H1 (cell line): Measurements from ENCODE around the gene PRRT4. TPM values are rescaled to one million over a fixed set of nuclear protein-coding genes. Genes with fewer than 3 reads are reported as not detected.

Experiments
- CTCF ChIA-PET: fragments of 300-600 bp; sonication (Branson Sonifier 250); formaldehyde crosslinking; loops from one replicate; lab custom pipeline; 2021; ENCODE audit not compliant: partially characterized antibody; lab: Charles Lee
- POLR2A ChIA-PET: fragments of 300-600 bp; sonication (Branson Sonifier 250); formaldehyde crosslinking; loops from one replicate; lab custom pipeline; 2021; ENCODE audit warnings: inconsistent platforms; ENCODE audit not compliant: partially characterized antibody; lab: Charles Lee
- DNase-seq, 2 experiments: peaks; one replicate each; pipeline versions ENCODE4 v3.0.0 to v3.0.0-alpha.2; 2010 to 2022; ENCODE audit warnings: low spot score in 2 of 2, low read depth in 1 of 2, mixed read lengths in 1 of 2
- FAIRE-seq: peaks from 2 replicates; lab custom pipeline; 2011; peaks lifted over from hg19 to GRCh38; lab: Jason Lieb, UNC
- H2AFZ ChIP-seq: 2 replicates; pipeline ENCODE4 v1.8.1; 2012; ENCODE audit warnings: low read length, inconsistent platforms
- H2AK5ac ChIP-seq: 2 replicates; pipeline ENCODE4 v1.6.1; 2013; ENCODE audit warnings: low read depth, low read length
- H2BK120ac ChIP-seq: replicated peaks from 2 replicates; pipeline ENCODE3; 2013; ENCODE audit warnings: low read depth, low read length, inconsistent platforms
- H2BK12ac ChIP-seq: 2 replicates; pipeline ENCODE4 v1.6.1; 2013; ENCODE audit warnings: low read depth, low read length
- H2BK15ac ChIP-seq: 2 replicates; pipeline ENCODE4 v1.6.1; 2013; ENCODE audit warnings: low read length
- H2BK20ac ChIP-seq: 2 replicates; pipeline ENCODE4 v1.6.1; 2013; ENCODE audit warnings: low read length
- H2BK5ac ChIP-seq: 2 replicates; pipeline ENCODE4 v1.6.1; 2013; ENCODE audit warnings: low read depth, low read length
- H3K14ac ChIP-seq: 2 replicates; pipeline ENCODE4 v1.6.1; 2013; ENCODE audit warnings: inconsistent platforms; ENCODE audit not compliant: insufficient read length
- H3K18ac ChIP-seq: 2 replicates; pipeline ENCODE4 v1.6.1; 2013; ENCODE audit warnings: low read length; ENCODE audit errors: extremely low read depth
- H3K23ac ChIP-seq: 2 replicates; pipeline ENCODE4 v1.6.1; 2013; ENCODE audit warnings: inconsistent platforms; ENCODE audit not compliant: insufficient read length
- H3K23me2 ChIP-seq: 2 replicates; pipeline ENCODE4 v1.6.1; 2013; ENCODE audit warnings: low read depth, low read length
- H3K27ac ChIP-seq: 2 replicates; pipeline ENCODE4 v1.6.1; 2011; ENCODE audit warnings: low read depth, low read length, inconsistent platforms
- H3K27me3 ChIP-seq, 4 experiments: replicated peaks in 1 of 4; 1 replicate in 1 of 4; 2 replicates in 3 of 4; pipeline versions ENCODE4 v1.6.1 to v1.8.1; 2011 to 2013; ENCODE audit warnings: low read length in 3 of 4, mild to moderate bottlenecking in 3 of 4, inconsistent platforms in 2 of 4, mixed read lengths in 2 of 4, moderate library complexity in 1 of 4; ENCODE audit not compliant: control insufficient read depth in 3 of 4, insufficient read depth in 3 of 4; ENCODE audit errors: extremely low read depth in 1 of 4
- H3K36me3 ChIP-seq, 4 experiments: 2 replicates each; pipeline versions ENCODE4 v1.6.1 to v1.8.1; 2011 to 2013; ENCODE audit warnings: mild to moderate bottlenecking in 4 of 4, low read length in 3 of 4, moderate library complexity in 2 of 4, control low read depth in 1 of 4, inconsistent platforms in 1 of 4; ENCODE audit not compliant: insufficient read depth in 4 of 4, control insufficient read depth in 2 of 4
- H3K4ac ChIP-seq: replicated peaks from 2 replicates; pipeline ENCODE3; 2013; ENCODE audit warnings: low read length, low read depth, mixed read lengths, inconsistent platforms; ENCODE audit not compliant: insufficient read length
- H3K4me1 ChIP-seq, 4 experiments: replicated peaks in 1 of 4; 1 replicate in 1 of 4; 2 replicates in 3 of 4; pipeline versions ENCODE4 v1.6.1 to v1.8.1; 2011 to 2013; ENCODE audit warnings: low read length in 3 of 4, inconsistent platforms in 2 of 4, mixed read lengths in 1 of 4; ENCODE audit not compliant: insufficient read depth in 4 of 4, control insufficient read depth in 3 of 4
- H3K4me2 ChIP-seq, 2 experiments: 2 replicates each; pipeline versions ENCODE4 v1.6.1 to v1.8.1; 2011 to 2013; ENCODE audit warnings: low read depth in 2 of 2, low read length in 2 of 2, control low read depth in 1 of 2, inconsistent platforms in 1 of 2, mild to moderate bottlenecking in 1 of 2; ENCODE audit not compliant: insufficient read depth in 1 of 2
- H3K4me3 ChIP-seq, 4 experiments: fragments of 200-600, 300-600 bp in 1 of 4; sonication (generic), shearing (Covaris generic), sonication (Bioruptor Twin) in 1 of 4; 2 replicates each; pipeline versions ENCODE4 v1.5.1 to v1.8.1; 2011 to 2016; ENCODE audit warnings: low read length in 4 of 4, low read depth in 3 of 4, control low read depth in 2 of 4, inconsistent platforms in 2 of 4, mild to moderate bottlenecking in 2 of 4, mixed read lengths in 1 of 4, moderate library complexity in 1 of 4; ENCODE audit not compliant: insufficient read depth in 2 of 4; ENCODE audit errors: extremely low read depth in 1 of 4
- H3K56ac ChIP-seq: replicated peaks from 2 replicates; pipeline ENCODE3; 2013; ENCODE audit warnings: low read depth, mild to moderate bottlenecking, mixed read lengths, low read length, inconsistent platforms; ENCODE audit not compliant: insufficient read length
- H3K79me1 ChIP-seq: 2 replicates; pipeline ENCODE4 v1.6.1; 2013; ENCODE audit warnings: low read depth, low read length, control low read depth
- H3K79me2 ChIP-seq, 2 experiments: 2 replicates each; pipeline versions ENCODE4 v1.6.1 to v1.8.1; 2012 to 2013; ENCODE audit warnings: low read length in 2 of 2, mild to moderate bottlenecking in 2 of 2, inconsistent platforms in 1 of 2; ENCODE audit not compliant: insufficient read depth in 2 of 2, control insufficient read depth in 1 of 2
- H3K9ac ChIP-seq, 4 experiments: replicated peaks in 1 of 4; 1 replicate in 1 of 4; 2 replicates in 3 of 4; pipeline versions ENCODE4 v1.6.1 to v1.8.1; 2011 to 2013; ENCODE audit warnings: low read depth in 3 of 4, low read length in 3 of 4, control low read depth in 2 of 4, mild to moderate bottlenecking in 2 of 4, moderate library complexity in 2 of 4, inconsistent platforms in 1 of 4; ENCODE audit errors: extremely low read depth in 1 of 4
- H3K9me3 ChIP-seq, 2 experiments: 2 replicates each; pipeline versions ENCODE4 v1.6.1 to v1.8.1; 2012 to 2013; ENCODE audit warnings: mild to moderate bottlenecking in 2 of 2, moderate library complexity in 2 of 2, control low read depth in 1 of 2, inconsistent platforms in 1 of 2, low read depth in 1 of 2, low read length in 1 of 2, mixed read lengths in 1 of 2; ENCODE audit not compliant: insufficient read depth in 2 of 2
- H4K20me1 ChIP-seq, 2 experiments: replicated peaks in 1 of 2; 2 replicates each; pipeline versions ENCODE3 to v1.8.1; 2011 to 2013; ENCODE audit warnings: inconsistent platforms in 2 of 2, low read length in 2 of 2, mild to moderate bottlenecking in 1 of 2; ENCODE audit not compliant: insufficient read depth in 2 of 2, control insufficient read depth in 1 of 2
- H4K5ac ChIP-seq: 2 replicates; pipeline ENCODE4 v1.6.1; 2013; ENCODE audit warnings: low read length, low read depth, mixed read lengths, inconsistent platforms; ENCODE audit not compliant: insufficient read length
- H4K8ac ChIP-seq: 2 replicates; pipeline ENCODE4 v1.8.0; 2013; ENCODE audit warnings: mild to moderate bottlenecking, moderate library complexity, low read length, inconsistent platforms; ENCODE audit not compliant: insufficient read depth; ENCODE audit errors: extremely low read depth
- H4K91ac ChIP-seq: replicated peaks from 2 replicates; pipeline ENCODE3; 2013; ENCODE audit warnings: low read length, mixed read lengths, inconsistent platforms; ENCODE audit not compliant: insufficient read length
- BRCA1 ChIP-seq: IDR thresholded peaks from 2 replicates; pipeline ENCODE4 v1.6.1; 2012; ENCODE audit warnings: low read depth, low read length, improper control_type of control experiment
- CBX8 ChIP-seq: fragments of 300-800, 300-1000 bp; sonication (generic); IDR thresholded peaks from 2 replicates; pipeline ENCODE4 v1.7.1; 2016; ENCODE audit warnings: low read depth, low read length, borderline replicate concordance
- CTCF ChIP-seq, 3 experiments: IDR thresholded peaks; 1 replicate in 2 of 3; 2 replicates in 1 of 3; pipeline versions ENCODE4 v1.5.1 to v1.6.1; 2011; ENCODE audit warnings: low read length in 3 of 3, mild to moderate bottlenecking in 3 of 3, inconsistent platforms in 2 of 3, low read depth in 1 of 3, moderate library complexity in 1 of 3; ENCODE audit not compliant: insufficient read depth in 1 of 3; ENCODE audit errors: control extremely low read depth in 1 of 3
- GTF2F1 ChIP-seq: IDR thresholded peaks from 2 replicates; pipeline ENCODE4 v1.6.1; 2012; ENCODE audit warnings: low read depth, low read length, improper control_type of control experiment, borderline replicate concordance
- KDM1A ChIP-seq: fragments of 200-600, 300-600 bp; sonication (generic); IDR thresholded peaks from 2 replicates; pipeline ENCODE4 v1.7.1; 2016; ENCODE audit warnings: mild to moderate bottlenecking, low read length, borderline replicate concordance
- RAD21 ChIP-seq, 2 experiments: IDR thresholded peaks in 1 of 2; conservative IDR thresholded peaks in 1 of 2; 2 replicates each; pipeline ENCODE4 v1.6.1; 2011; ENCODE audit warnings: low read depth in 2 of 2, low read length in 2 of 2, improper control_type of control experiment in 1 of 2, inconsistent platforms in 1 of 2, mild to moderate bottlenecking in 1 of 2, moderate library complexity in 1 of 2
- RNF2 ChIP-seq: fragments of 200-900, 300-1000 bp; sonication (generic); IDR thresholded peaks from 2 replicates; pipeline ENCODE4 v1.7.1; 2016; ENCODE audit warnings: borderline replicate concordance, low read depth, mild to moderate bottlenecking, antibody characterized with exemption, low read length; ENCODE audit not compliant: poor library complexity, severe bottlenecking; ENCODE audit errors: missing control alignments
- WGBS, 2 experiments: shearing (Covaris generic) in 1 of 2; methylation state at CpG; one replicate each; pipeline versions ENCODE4 v1.1.6 to v1.1.7; 2013 to 2015; ENCODE audit warnings: low lambda C conversion rate in 2 of 2, mixed read lengths in 2 of 2, inconsistent platforms in 1 of 2, low coverage in 1 of 2, missing lambda C conversion rate in 1 of 2; ENCODE audit not compliant: insufficient replicate concordance in 2 of 2, insufficient coverage in 1 of 2, insufficient read length in 1 of 2; ENCODE audit errors: extremely low coverage in 1 of 2, missing lambda C conversion rate in 1 of 2; 5-methylcytosine and 5-hydroxymethylcytosine counted together
- polyA plus RNA-seq, 7 experiments: library from polyadenylated mRNA; depleted of rRNA in 3 of 7; stranded (reverse) in 5 of 7; unstranded in 2 of 7; fragments of >200 nt in 5 of 7; fragments of 200-250 nt in 2 of 7; gene quantifications; 1 replicate in 5 of 7; 2 replicates in 1 of 7; 4 replicates in 1 of 7; pipeline versions ENCODE4 v1.2.1 to v1.2.3, GENCODE V29; 2011 to 2013; ENCODE audit warnings: missing spikeins in 2 of 7, mixed read lengths in 2 of 7
- total RNA-seq: library from RNA; stranded (reverse); fragmentation: NEBNext Ultra II Directional; extraction: Animal tissue kit (Norgen Biotek cat#: 25700); gene quantifications from 2 replicates; pipeline ENCODE4 v1.2.1, GENCODE V29; 2021

PRRT4 gene
- total and polyA plus RNA-seq, 2 of the 8 experiments (the other 6 are each of a cell fraction or from before 2014, with no cell fraction given) = 0.34 to 1.0 TPM

- Histone ChIP-seq H2AFZ (no peak overlapping the region), H3K36me3 (no peaks in the 10 kb centered on the region), H2BK5ac (no peak overlapping the region), H2BK15ac (no peak overlapping the region; the same call in 1 of the 2 replicates), H2AK5ac (no peak overlapping the region), H4K8ac (peak overlapping the region; percentile 48; the same call in 1 of the 2 replicates), H3K23ac (no peak overlapping the region), H2BK20ac (no peak overlapping the region), H3K23me2 (no peaks in the 10 kb centered on the region), H3K4me1 (peaks cover 0 to 12% (median 8%) of the 10 kb centered on the region in 4 experiments; a peak in 5 of 7 replicates), H3K79me2 (no peaks in the 10 kb centered on the region), H3K4ac (no peak overlapping the region), H3K79me1 (no peaks in the 10 kb centered on the region), H3K27ac (no peak overlapping the region), H4K91ac (no peak overlapping the region), H3K4me3 (no peak overlapping the region), H2BK120ac (no peak overlapping the region), H3K9me3 (no peaks in the 10 kb centered on the region), H3K14ac (no peak overlapping the region), H4K5ac (no peak overlapping the region), H4K20me1 (no peaks in the 10 kb centered on the region), H3K56ac (no peak overlapping the region), H3K9ac (no peak overlapping the region), H2BK12ac (no peak overlapping the region), H3K18ac (no peak overlapping the region), H3K4me2 (no peak overlapping the region), H3K27me3 (peaks cover 0 to 3% (median 0%) of the 10 kb centered on the region in 4 experiments; a peak in 1 of 7 replicates)
- peak in 1 of 2 experiments; percentile 96 for DNase-seq
- WGBS, 2 experiments = 58% methylated on average over 17 of the region's 19 CpGs; no CpG with 5 or more reads in 1 of the 2 experiments
- POLR2A ChIA-PET = interaction anchor here (0.7 to 1.4 kb wide), 4 partner anchors 8 to 30 kb away, joined by 3 to 4 read pairs (median 3); no protein-coding TSS in a partner anchor
- no peak for FAIRE-seq
- CTCF ChIA-PET = interaction anchor here (0.6 to 18.9 kb wide), 26 partner anchors 11 to 725 kb away, joined by 3 to 345 read pairs (median 4); partner anchors contain the start of genes IMPDH1, PRRT4 and RBM28
- peak; percentile 37 to 42; a peak in 3 of 4 replicates for TF ChIP-seq RAD21 (IDR thresholded peaks at IDR 0.05 in 1 of 2, conservative IDR thresholded peaks at IDR 0.05 in 1 of 2; ENCODE audit: low read depth in 2 of 2, low read length in 2 of 2)
- TF ChIP-seq BRCA1 = no peak
- TF ChIP-seq CTCF (IDR thresholded peaks at IDR 0.05; ENCODE audit: control extremely low read depth in 1 of 3, insufficient read depth in 1 of 3, low read depth in 1 of 3, low read length in 3 of 3) = peak; percentile 75 to 92 (median 90)
- TF ChIP-seq KDM1A = peak; percentile 71; the same call in 1 of the 2 replicates
- TF ChIP-seq CBX8 = no peak
- TF ChIP-seq RNF2 = no peak
- TF ChIP-seq GTF2F1 = no peak
Measured at GRCh38 chr7:128381161-128381821, 19.8 kb upstream of the PRRT4 start.
